GM18867 (cell line): ENCODE data around the gene MAN2A2.
"Not testable (repeated sequence)": the region's sequence is repeated elsewhere in the genome, so short reads cannot be mapped to it uniquely, and the experiment has no call there.

Source experiments
- ATAC-seq: cut with Tn5 transposase; IDR thresholded peaks from one replicate; pipeline ENCODE4 v1.9.1; 2021; ENCODE audit warnings: mild to moderate bottlenecking, moderate library complexity; ENCODE audit not compliant: unreplicated experiment

The MAN2A2 gene

DNA sequence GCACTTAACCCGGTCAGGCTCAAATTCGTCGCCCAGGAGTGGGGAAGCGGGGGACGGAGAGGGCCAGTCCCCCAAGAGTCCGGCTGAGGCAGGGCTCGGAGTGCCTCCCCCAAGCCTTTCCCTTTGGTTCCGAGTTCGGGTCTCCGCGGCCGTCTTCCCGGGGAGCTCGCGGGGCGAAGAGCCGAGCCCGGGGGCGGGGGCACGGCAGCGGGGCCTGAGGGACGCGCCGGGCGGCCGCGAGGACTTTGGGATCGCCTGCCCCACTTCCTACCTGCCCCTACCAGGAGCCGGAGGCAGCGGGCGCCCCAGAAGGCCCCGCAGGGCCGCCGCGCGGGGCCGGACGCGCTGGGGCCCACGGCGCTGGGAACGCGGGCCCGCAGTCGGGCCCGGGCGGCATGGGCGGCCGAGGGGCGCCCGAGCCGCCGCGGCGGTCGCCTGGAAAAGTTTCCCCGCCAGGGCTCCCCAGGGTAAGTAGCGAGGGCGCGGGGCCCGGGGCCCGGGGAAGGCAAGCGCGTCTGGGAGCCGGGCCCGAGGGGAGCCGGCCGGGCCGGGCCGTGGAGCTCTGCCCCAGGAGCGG, 31.9 kb upstream of the MAN2A2 start:
- peak; percentile 33 for ATAC-seq

DNA sequence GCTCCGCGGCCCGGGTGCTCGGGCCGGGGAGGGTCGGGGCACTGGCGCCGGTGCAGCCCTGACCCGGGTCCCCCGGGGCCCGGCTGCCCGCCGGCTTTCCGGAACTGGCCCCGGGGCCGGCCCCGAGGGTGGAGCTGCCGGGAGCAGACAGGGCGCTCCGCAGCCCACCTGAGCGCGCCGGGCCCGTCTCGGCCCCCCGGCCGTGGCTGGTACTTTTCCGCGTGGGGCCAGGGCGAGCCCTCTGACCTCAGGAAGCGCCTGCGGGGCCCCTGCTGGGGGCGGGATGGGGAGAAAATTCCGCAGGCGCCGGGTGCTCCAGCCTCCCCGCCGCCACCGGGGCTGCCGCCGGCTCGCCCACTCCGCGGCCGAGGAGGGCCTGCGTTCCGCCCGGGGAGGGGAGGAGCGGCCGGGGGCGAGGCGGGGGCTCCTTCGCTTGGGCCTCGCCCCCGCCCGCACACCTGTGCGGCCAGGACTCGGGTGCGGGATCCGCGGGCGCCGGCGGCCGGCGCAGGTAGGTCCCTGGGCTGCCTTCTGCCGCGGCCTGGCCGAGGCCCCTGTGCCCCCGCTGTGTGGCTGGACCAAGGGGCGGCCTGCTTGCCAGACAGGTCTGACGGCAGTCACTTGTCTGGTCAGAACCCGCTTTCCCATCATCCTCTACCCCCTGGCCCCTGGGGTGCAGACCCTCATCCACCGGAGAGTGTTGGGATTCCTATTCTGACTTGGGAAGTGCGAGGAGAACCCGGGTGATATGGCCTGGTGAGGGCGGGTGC, 31.2 kb upstream of the MAN2A2 start:
- peak; percentile 54 for ATAC-seq

DNA sequence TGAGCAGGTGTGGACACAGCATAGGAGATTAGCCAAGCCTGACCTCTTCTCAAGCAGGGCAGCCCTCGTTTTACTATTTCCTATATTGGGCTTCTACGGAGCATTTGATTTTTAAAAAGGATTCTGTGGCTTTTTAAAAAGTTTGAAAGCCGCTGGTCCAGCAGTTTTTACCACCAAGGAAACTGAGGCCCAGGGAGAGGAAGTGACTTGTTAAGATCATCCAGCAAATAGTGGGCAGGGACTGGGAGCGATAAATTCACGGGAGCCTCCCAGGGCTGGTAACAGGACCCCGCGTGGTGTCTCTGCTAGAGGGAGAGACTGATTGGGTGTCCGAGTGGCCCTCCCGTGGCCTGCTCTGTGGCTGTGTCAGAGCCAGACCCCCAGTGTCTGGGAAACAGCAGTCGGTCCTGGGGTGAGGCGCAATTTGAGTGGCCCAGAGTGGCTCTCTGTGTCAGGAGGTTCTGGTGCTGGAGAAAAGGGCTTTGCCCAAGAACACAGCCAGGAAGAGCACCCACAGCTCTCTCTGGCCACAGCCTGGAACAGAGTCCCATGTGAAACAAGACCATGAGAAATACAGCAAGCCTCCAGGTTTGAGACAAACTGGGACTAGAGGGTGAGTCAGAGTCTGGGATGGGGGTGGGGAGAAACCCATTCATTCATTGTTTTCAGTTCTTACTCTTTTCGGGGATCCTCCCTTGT, 30.5 kb upstream of the MAN2A2 start:
- peak; percentile 6 for ATAC-seq

DNA sequence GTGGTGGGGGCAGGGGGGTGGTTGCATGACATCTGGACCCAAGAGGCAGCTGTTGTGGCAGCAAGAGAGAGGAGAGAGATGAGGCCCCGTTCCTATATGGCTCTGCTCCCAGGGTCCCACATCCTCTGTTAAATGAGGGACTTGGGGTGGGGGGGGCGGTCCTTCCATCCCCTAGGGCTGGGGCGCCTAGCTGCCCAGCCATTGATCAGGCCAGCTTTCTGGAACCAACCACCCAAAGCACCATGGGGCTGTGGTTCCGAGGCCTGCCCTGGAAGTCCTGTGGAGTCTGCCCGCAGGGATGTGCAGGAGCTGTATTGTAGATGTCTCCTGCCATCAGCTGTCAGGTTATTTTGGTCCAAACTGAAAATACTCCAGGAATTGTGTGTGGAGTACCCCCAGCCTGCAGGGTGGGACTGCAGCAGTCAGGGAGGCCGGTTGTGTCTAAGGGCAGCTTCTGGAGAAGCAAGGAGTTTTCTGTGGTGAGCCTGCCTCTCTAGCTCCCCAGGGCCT, 29.6 kb upstream of the MAN2A2 start:
- no peak for ATAC-seq

DNA sequence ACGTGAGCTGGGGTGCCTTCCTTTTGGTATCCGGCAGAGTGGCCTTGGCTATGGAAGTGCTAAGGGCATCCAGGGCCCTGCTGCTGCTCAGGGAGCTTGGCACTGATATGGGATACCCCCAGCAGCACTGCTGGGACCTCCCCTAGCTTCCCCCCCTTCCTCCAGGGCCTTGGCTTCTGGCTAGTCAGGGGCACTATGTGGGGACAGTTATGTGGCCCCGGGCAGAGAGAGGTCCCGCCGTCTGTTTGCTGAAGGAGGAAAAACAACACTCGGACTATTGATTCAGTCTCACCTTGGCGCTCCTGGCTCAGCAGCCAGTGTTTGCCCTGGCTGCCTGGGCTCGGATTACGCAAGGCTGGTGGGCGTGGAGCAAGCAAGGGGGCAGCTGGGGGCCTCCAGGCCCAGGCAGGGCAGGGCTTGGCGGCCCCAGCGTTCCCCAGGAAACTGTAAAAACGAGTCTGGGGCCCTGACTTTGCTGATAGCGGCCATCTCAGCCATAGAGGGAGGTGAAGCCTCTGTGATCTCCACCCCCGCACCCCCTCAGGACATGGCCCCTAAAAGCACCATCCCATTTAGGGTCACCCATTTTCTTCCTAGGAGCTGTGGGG, 29.0 kb upstream of the MAN2A2 start:
- no peak for ATAC-seq

DNA sequence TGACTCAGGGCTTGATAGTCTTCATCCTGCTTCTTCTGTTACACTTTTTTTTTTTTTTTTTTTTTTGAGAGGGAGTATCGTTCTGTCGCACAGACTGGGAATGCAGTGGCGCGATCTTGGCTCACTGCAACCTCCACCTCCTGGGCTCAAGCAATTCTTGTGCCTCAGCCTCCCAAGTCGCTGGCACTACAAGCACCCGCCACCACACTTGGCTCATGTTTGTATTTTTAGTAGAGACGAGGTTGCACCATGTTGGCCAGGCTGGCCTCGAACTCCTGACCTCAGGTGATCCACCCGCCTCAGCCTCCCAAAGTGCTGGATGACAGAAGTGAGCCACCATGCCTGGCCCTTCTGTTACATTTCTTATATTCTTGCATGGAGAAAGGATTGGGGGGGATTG, 28.1 kb upstream of the MAN2A2 start:
- not testable (repeated sequence) for ATAC-seq

DNA sequence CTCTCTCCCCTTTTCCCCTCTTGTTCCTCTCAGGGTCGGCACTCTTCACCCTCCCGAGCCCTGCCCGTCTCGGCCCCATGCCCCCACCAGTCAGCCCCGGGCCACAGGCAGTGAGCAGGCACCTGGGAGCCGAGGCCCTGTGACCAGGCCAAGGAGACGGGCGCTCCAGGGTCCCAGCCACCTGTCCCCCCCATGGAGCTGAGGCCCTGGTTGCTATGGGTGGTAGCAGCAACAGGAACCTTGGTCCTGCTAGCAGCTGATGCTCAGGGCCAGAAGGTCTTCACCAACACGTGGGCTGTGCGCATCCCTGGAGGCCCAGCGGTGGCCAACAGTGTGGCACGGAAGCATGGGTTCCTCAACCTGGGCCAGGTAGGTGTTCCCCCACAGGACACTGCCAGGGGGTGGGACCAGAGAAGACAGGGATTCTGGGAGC, 27.5 kb upstream of the MAN2A2 start:
- no peak for ATAC-seq

DNA sequence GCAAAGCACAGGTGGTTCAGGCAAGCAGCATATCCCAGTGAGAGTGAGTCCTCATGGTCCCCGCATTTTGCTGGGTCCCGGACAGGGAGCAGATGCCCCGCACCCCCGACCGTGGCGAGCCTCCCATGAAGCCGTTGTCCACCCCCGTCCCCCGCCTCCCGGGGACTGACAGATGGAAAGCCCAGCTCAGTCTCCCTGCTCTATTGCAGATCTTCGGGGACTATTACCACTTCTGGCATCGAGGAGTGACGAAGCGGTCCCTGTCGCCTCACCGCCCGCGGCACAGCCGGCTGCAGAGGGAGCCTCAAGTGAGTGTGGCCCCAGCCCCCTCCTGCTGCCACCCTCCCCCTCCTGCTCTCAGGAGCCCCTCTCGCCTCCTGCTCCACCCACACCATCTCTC, 27.1 kb upstream of the MAN2A2 start:
- ATAC-seq = no peak

DNA sequence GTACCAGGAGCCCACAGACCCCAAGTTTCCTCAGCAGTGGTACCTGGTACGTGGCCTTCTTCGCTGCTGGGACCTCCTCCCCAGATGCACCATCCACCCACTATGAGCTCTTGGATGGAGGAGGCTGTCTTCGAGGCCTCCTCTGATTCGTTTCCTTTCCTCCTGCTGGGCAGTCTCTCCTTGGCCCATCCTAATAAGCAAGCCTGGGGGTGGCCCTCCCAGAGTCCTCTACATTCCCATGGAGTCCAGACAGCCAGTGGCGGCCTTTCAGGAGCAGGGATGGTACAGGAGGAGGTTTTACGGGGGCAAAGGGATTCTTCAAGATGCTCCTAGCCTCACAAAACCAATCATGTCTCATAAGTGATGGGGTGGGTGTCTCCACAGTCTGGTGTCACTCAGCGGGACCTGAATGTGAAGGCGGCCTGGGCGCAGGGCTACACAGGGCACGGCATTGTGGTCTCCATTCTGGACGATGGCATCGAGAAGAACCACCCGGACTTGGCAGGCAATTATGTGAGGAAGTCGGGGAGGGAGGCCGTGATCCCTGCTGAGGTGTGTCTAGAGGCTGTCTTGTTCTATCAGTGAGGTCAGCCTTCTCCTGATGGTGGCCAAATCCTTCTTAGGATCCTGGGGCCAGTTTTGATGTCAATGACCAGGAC, 26.5 kb upstream of the MAN2A2 start:
- ATAC-seq = no peak

DNA sequence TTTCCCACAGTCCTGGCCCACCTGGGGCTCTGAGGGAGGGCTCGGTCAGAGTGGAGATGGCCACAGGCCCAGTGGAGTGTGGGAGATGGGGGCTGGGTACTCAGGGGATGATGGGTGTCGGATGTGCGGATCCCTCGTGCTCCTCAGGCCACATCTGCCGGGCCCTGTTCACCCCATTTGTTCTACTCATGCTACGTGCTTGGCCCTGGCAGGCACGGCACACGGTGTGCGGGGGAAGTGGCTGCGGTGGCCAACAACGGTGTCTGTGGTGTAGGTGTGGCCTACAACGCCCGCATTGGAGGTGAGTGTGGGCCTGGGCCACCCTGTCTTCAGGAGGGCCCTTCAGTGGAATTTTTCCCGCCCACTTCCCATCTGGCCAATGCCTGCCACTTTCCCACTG, 25.8 kb upstream of the MAN2A2 start:
- ATAC-seq = no peak

DNA sequence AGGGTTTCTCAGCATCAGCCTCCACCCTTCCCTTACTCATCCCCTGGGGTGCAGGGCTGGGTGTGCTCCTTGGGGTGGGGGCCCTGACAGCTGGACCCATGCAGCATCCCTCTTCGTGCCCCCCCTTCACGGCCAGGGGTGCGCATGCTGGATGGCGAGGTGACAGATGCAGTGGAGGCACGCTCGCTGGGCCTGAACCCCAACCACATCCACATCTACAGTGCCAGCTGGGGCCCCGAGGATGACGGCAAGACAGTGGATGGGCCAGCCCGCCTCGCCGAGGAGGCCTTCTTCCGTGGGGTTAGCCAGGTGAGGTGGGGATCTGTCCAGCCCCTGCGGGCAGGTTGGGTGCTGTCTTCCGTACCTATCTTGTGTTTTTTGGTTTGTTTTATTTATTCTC, 25.1 kb upstream of the MAN2A2 start:
- ATAC-seq = no peak

DNA sequence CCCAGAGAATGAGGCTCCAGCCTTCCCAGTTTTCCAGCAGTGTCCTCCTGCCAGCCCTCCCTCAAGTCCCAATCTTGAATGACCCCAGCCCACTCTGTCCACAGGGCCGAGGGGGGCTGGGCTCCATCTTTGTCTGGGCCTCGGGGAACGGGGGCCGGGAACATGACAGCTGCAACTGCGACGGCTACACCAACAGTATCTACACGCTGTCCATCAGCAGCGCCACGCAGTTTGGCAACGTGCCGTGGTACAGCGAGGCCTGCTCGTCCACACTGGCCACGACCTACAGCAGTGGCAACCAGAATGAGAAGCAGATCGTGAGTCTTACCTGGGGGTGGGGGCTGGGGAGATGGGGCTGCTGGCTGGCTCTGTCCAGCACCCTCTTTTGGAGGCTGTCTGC, 24.4 kb upstream of the MAN2A2 start:
- ATAC-seq = no peak

DNA sequence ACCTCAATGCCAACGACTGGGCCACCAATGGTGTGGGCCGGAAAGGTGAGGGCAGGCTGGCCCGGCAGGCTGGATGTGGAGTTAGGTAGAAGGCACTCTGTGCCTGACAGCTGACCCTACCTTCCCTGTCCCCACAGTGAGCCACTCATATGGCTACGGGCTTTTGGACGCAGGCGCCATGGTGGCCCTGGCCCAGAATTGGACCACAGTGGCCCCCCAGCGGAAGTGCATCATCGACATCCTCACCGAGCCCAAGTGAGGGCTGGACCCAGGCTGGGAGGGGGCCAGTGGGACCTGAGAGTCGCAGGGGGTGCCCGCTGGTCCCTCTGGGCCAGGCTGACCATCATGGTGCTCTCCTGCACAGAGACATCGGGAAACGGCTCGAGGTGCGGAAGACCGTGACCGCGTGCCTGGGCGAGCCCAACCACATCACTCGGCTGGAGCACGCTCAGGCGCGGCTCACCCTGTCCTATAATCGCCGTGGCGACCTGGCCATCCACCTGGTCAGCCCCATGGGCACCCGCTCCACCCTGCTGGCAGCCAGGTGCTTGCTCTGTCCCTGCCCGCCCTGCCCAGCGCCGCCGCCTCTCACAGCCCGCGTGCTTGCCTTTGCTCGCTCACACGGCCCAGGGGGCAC, 23.3 kb upstream of the MAN2A2 start:
- no peak for ATAC-seq

DNA sequence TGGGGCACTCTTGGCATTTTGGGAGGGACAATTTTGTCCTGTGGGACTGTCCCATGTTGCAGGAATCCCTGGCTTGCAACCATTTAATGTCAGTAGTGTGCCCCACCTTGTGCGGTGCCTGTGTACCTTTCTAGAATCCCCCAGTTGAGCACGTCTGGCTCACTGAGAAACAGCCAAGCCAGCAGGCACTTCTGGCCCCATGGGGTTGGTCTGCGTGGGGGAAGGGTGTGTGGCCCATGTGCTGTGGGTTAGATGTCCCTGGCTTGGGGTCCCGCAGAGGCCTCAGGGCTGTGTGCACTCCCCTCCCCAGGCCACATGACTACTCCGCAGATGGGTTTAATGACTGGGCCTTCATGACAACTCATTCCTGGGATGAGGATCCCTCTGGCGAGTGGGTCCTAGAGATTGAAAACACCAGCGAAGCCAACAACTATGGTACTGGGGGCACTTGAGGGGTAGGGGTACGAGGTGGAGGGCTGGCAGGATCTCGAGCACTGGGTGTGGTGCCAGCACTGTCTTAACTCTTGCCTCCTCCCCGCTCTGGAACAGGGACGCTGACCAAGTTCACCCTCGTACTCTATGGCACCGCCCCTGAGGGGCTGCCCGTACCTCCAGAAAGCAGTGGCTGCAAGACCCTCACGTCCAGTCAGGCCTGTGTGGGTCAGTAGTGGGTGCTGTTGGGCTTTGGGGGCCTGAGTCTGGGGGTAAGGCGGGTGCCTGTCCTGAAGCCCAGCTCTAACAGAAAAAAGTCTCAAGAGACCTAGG, 22.5 kb upstream of the MAN2A2 start:
- ATAC-seq = no peak

DNA sequence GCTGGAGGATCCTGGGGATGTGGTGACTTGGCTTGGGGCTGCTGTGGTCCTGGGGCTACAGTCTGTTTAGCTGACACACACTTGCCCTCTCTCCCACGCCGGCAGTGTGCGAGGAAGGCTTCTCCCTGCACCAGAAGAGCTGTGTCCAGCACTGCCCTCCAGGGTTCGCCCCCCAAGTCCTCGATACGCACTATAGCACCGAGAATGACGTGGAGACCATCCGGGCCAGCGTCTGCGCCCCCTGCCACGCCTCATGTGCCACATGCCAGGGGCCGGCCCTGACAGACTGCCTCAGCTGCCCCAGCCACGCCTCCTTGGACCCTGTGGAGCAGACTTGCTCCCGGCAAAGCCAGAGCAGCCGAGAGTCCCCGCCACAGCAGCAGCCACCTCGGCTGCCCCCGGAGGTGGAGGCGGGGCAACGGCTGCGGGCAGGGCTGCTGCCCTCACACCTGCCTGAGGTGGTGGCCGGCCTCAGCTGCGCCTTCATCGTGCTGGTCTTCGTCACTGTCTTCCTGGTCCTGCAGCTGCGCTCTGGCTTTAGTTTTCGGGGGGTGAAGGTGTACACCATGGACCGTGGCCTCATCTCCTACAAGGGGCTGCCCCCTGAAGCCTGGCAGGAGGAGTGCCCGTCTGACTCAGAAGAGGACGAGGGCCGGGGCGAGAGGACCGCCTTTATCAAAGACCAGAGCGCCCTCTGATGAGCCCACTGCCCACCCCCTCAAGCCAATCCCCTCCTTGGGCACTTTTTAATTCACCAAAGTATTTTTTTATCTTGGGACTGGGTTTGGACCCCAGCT, 21.7 kb upstream of the MAN2A2 start:
- ATAC-seq = no peak

DNA sequence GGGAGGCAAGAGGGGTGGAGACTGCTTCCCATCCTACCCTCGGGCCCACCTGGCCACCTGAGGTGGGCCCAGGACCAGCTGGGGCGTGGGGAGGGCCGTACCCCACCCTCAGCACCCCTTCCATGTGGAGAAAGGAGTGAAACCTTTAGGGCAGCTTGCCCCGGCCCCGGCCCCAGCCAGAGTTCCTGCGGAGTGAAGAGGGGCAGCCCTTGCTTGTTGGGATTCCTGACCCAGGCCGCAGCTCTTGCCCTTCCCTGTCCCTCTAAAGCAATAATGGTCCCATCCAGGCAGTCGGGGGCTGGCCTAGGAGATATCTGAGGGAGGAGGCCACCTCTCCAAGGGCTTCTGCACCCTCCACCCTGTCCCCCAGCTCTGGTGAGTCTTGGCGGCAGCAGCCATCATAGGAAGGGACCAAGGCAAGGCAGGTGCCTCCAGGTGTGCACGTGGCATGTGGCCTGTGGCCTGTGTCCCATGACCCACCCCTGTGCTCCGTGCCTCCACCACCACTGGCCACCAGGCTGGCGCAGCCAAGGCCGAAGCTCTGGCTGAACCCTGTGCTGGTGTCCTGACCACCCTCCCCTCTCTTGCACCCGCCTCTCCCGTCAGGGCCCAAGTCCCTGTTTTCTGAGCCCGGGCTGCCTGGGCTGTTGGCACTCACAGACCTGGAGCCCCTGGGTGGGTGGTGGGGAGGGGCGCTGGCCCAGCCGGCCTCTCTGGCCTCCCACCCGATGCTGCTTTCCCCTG, 21.0 kb upstream of the MAN2A2 start:
- ATAC-seq = no peak

DNA sequence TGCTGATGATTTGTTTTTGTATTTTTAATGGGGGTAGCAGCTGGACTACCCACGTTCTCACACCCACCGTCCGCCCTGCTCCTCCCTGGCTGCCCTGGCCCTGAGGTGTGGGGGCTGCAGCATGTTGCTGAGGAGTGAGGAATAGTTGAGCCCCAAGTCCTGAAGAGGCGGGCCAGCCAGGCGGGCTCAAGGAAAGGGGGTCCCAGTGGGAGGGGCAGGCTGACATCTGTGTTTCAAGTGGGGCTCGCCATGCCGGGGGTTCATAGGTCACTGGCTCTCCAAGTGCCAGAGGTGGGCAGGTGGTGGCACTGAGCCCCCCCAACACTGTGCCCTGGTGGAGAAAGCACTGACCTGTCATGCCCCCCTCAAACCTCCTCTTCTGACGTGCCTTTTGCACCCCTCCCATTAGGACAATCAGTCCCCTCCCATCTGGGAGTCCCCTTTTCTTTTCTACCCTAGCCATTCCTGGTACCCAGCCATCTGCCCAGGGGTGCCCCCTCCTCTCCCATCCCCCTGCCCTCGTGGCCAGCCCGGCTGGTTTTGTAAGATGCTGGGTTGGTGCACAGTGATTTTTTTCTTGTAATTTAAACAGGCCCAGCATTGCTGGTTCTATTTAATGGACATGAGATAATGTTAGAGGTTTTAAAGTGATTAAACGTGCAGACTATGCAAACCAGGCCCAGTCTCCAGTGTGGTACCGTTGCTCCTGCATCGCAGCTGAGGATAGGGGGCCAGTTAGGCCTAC, 20.1 kb upstream of the MAN2A2 start:
- no peak for ATAC-seq

DNA sequence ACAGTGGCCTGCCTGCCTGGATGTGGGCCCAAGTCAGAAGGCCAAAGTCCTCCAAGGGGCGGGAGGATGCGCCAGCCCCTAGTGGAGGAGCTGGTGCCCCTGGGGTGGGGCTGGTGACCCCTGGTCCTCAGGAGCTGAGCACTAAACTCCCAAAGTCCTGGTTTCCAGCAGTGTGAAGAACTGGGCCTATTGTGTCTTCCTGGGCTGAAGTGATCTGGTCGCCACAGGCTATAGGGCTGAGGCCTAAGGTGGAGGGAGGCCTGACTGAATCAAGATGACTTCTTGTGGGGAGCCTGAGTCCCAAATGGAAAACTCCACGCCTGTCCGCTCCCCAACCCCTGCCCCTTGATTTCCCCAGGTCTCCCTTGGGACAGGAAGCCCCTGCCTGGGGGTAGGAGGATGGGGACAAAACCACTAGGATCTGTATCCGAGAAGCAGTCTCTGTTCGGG, 19.6 kb upstream of the MAN2A2 start:
- no peak for ATAC-seq
